GM12872 (cell line): ENCODE results near the gene CCL22.

Source experiments
- CTCF ChIP-seq: IDR thresholded peaks from 3 replicates; pipeline ENCODE4 v1.5.1; 2011; ENCODE audit warnings: low read depth, mild to moderate bottlenecking, low read length, moderate library complexity; ENCODE audit not compliant: insufficient read depth

The CCL22 gene

GRCh38 chr16:57387598-57388354 lies 29.2 kb downstream of the CCL22 start:
- TF ChIP-seq CTCF, result no peak

- TF ChIP-seq CTCF, result no peak
Measured at GRCh38 chr16:57388359-57389086, 29.9 kb downstream of the CCL22 start.

- no peak for TF ChIP-seq CTCF
Measured at GRCh38 chr16:57389087-57389468, 30.5 kb downstream of the CCL22 start.

- no peak for TF ChIP-seq CTCF
Measured at GRCh38 chr16:57390636-57391295, 32.2 kb downstream of the CCL22 start.

- no peak for TF ChIP-seq CTCF
Measured at GRCh38 chr16:57391300-57391699, 32.7 kb downstream of the CCL22 start.

GRCh38 chr16:57391708-57392107 lies 33.1 kb downstream of the CCL22 start:
- no peak for TF ChIP-seq CTCF

GRCh38 chr16:57392694-57393093 lies 34.1 kb downstream of the CCL22 start:
- TF ChIP-seq CTCF, result no peak
